Frontal cortex (tissue), 4 donors: ENCODE measurements around the gene CLEC3B. TPM values are rescaled to one million over a fixed set of nuclear protein-coding genes. Genes with fewer than 3 reads are reported as not detected.

Experiments used
- DNase-seq, 2 donors: peaks; one replicate each; pipeline ENCODE4 v3.0.0; 2012; ENCODE audit warnings: low spot score in 2 of 2
- FAIRE-seq: peaks from 2 replicates; lab custom pipeline; 2012; peaks lifted over from hg19 to GRCh38; lab: Jason Lieb, UNC
- total RNA-seq: library from RNA; depleted of rRNA; stranded (reverse); fragments of >200 nt; gene quantifications from one replicate; pipeline ENCODE4 v1.2.3, GENCODE V29; 2014
- donor health status: control.
- donor health status: control.
- donor health status: control.

CLEC3B gene
- total RNA-seq, 1 donor from 2014 or later = 24.1 TPM

- FAIRE-seq = no peak
- DNase-seq = no peak
These were observed 23.9 kb upstream of the CLEC3B start for GRCh38 chr3:45002139-45002660.

GRCh38 chr3:45002720-45003119 lies 23.4 kb upstream of the CLEC3B start:
- no peak for DNase-seq
- no peak for FAIRE-seq

- no peak for FAIRE-seq
- DNase-seq = no peak
These were observed 22.7 kb upstream of the CLEC3B start for GRCh38 chr3:45003406-45003805.

- no peak for DNase-seq
- no peak for FAIRE-seq
These were observed 22.2 kb upstream of the CLEC3B start for GRCh38 chr3:45003859-45004258.

GRCh38 chr3:45007091-45007490 lies 19.0 kb upstream of the CLEC3B start:
- DNase-seq (no peak), FAIRE-seq (no peak)

GRCh38 chr3:45008117-45008516 lies 18.0 kb upstream of the CLEC3B start:
- no peak for FAIRE-seq
- DNase-seq = no peak

GRCh38 chr3:45009868-45010267 lies 16.2 kb upstream of the CLEC3B start:
- FAIRE-seq (no peak), DNase-seq (no peak)

GRCh38 chr3:45010811-45011333 lies 15.2 kb upstream of the CLEC3B start:
- FAIRE-seq (no peak), DNase-seq (no peak)

- no peak for DNase-seq
- FAIRE-seq = no peak
These were observed 14.2 kb upstream of the CLEC3B start for GRCh38 chr3:45011756-45012508.

- no peak for FAIRE-seq
- DNase-seq = no peak
These were observed 13.5 kb upstream of the CLEC3B start for GRCh38 chr3:45012577-45012976.

GRCh38 chr3:45016916-45017315 lies 9.2 kb upstream of the CLEC3B start:
- FAIRE-seq (no peak), DNase-seq (no peak)

- FAIRE-seq = no peak
These were observed 8.3 kb upstream of the CLEC3B start for GRCh38 chr3:45017821-45018220.

GRCh38 chr3:45020534-45020933 lies 5.6 kb upstream of the CLEC3B start:
- DNase-seq (no peak), FAIRE-seq (no peak)

More at GRCh38 chr3:45017821-45018220, 8.3 kb upstream of the CLEC3B start:
- DNase-seq = no peak

GRCh38 chr3:45021524-45022297 lies 4.4 kb upstream of the CLEC3B start:
- FAIRE-seq (no peak), DNase-seq (no peak)

- no peak for FAIRE-seq
These were observed 2.4 kb upstream of the CLEC3B start for GRCh38 chr3:45023675-45024074.

GRCh38 chr3:45024542-45025255 lies 1.4 kb upstream of the CLEC3B start:
- FAIRE-seq (no peak), DNase-seq (no peak)

More at GRCh38 chr3:45023675-45024074, 2.4 kb upstream of the CLEC3B start:
- no peak for DNase-seq

- FAIRE-seq (no peak), DNase-seq (no peak)
These were observed 854 bp downstream of the CLEC3B start for GRCh38 chr3:45026957-45027356.

- DNase-seq (no peak), FAIRE-seq (no peak)
These were observed 1.3 kb downstream of the CLEC3B start for GRCh38 chr3:45027441-45027840.

- no peak for FAIRE-seq
- DNase-seq = no peak
These were observed 3.1 kb downstream of the CLEC3B start for GRCh38 chr3:45029216-45029615.

GRCh38 chr3:45029661-45030060 lies 3.6 kb downstream of the CLEC3B start:
- FAIRE-seq (no peak), DNase-seq (no peak)
